SW 1271 (cell line): ENCODE measurements around the gene HIP1.
"Not testable (repeated sequence)": the region's sequence is repeated elsewhere in the genome, so short reads cannot be mapped to it uniquely, and the experiment has no call there.

Source experiments
- DNase-seq, 2 experiments: peaks; one replicate each; lab custom pipeline; 2025; lab: John Stamatoyannopoulos, UW

HIP1 gene

DNA sequence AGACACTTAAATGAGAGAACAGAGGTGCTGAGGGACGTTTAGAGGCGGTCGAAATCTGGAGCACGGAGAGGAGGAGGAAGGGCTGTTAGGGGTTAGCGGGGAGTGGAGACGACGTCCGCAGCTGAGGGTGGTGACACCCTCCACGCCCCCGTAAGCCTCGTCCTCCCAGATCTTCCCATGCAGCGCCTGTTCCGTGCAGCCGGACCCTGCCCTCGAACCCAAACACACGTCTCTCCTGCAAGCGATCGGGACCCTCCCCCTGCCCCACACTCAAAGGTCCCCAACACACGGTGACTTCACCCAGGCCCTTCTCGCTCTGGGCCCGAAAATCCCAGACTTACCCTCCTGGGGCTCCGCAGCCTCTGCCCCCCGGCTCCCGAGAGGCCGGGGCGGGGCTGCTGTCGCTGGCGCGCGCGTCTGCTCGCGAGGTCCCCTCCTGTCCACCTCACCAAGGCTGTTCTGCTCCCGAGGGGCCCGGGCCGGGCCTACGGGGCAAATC lies 211.5 kb downstream of the HIP1 start:
- DNase-seq = not testable (repeated sequence)

DNA sequence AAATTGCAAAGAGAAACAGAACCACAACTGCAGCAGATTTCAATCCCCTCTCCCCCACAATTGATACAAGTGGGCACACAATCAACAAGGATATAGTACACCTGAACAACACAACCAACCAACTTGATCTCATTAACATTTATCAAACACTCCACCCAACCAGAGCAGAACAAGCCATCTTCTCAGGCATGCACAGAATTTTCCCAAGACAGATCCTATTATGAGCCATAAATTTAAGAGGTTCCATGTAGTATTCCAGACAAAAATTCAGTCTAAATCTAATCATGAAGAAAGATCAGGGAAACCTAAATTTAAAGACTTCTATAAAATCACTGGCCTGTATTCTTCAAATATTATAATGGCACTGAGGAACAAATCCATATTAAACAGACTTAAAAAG lies 217.0 kb downstream of the HIP1 start:
- not testable (repeated sequence) for DNase-seq

DNA sequence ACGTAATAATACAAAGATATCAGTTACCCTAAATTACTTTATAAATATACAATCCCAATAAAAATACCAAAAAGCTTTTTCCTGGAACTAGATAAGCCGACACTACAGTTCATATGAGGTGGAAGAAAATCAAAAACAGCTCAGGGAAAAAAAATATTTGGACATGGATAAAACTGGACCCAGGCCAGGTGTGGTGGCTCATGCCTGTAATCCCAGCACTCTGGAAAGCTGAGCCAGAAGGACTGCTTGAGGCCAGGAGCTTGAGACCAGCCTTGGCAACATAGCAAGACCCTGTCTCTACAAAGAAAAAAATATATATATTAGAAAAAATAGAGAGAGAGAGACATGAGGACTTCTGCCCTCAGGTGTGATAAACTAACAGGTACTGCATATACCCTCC lies 219.9 kb downstream of the HIP1 start:
- not testable (repeated sequence) for DNase-seq

DNA sequence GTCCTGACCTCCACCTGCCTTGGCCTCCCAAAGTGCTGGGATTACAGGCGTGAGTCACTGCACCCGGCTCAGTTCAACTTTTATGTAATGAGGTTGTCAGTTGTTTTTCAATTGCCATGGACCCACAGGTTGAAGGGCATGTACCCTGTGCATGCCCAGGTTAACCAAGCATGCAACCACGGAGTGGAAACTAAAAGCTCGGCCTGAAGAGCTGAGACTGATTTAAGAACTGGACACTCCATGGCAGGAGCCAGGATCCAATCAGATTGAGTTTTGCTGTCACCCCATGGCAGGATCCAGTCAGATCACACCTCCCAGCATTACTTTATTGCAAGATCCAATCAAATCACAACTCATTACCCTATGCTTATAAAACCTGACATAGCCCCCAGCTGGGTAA lies 229.7 kb downstream of the HIP1 start:
- DNase-seq = not testable (repeated sequence)

DNA sequence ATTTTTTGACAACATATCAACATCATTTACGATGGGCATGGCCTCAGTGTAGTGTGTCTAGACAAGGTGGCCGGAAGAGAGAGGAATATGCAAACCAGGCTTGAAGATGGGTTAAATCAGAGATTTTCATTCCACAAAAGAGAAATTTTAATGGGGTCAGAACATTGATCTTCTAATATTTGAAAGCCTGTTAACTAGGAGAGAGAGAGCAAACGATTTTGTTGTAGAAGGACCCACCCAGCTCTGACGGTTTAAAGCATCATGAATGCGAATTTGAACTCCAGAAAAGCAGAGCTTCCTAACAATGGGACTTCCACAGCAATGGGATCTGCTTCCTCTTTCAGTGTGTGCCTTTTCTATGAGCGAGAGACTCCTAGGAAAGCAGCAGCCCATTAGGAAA lies 246.7 kb downstream of the HIP1 start, which contains the start of gene SPDYE5:
Gene SPDYE5, plus strand, starts transcription at position 301 of the 400 bp plus-strand sequence. CDS start 1,728 bp downstream, outside the sequence.
- not testable (repeated sequence) for DNase-seq

DNA sequence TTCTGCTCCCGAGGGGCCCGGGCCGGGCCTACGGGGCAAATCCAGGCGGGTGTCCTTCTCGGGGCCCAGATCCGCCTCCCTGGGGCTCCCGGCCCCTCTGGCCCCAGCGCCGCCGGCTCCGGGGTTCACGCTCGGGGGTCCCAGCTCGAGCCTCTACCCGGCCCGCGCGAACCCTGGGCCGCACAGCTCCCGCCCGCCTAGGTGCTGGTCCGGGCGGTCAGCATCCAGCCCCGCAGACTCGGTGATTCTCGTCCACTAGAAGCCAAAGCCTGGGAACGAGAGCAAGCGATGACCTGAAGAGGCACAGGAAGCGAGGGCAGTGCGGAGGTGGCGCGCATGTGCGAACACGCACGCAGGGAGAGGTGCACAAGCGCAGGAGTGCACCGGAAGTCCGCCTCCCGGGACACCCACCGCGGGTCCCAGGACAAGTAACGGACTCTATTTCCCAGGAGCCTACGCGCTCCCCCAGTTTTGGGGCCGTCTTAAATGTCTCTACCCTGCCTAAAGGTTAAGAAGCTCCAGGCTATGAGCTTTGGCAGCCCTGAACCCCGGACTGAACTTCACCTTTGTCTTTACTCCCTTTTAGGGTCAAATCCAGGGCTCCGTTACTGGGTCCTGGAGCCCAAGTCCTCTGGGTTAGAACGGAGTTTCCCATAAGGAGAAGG lies 252.6 kb downstream of the HIP1 start, which contains the start of gene POM121C:
Gene POM121C, minus strand, starts transcription at position 321 of the 665 bp plus-strand sequence. CDS start 44,803 bp downstream, outside the sequence.
- DNase-seq = peak; percentile 68 to 80

DNA sequence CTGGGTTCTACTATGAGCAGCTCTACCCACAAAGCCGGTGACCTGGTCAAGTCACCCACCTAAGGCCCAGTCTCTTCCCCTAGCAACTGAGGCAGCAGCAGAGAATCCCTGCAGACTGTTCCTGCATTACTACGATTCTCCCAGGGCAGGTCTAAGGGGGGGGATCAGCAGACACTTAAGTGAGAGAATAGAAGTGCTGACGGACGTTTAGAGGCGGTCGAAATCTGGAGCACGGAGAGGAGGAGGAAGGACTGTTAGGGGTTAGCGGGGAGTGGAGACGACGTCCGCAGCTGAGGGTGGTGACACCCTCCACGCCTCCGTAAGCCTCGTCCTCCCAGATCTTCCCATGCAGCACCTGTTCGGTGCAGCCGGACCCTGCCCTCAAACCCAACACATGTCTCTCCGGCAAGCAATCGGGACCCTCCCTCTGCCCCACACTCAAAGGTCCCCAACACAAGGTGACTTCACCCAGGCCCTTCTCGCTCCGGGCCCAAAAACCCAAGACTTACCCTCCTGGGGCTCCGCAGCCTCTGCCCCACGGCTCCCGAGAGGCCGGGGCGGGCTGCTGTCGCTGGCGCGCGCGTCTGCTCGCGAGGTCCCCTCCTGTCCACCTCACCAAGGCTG lies 253.3 kb downstream of the HIP1 start:
- DNase-seq = not testable (repeated sequence)
